HG02970 (cell line): ENCODE measurements around the gene GAGE12J.
"Not testable (repeated sequence)": the region's sequence is repeated elsewhere in the genome, so short reads cannot be mapped to it uniquely, and the experiment has no call there.

Experiments used
- ATAC-seq: cut with Tn5 transposase; IDR thresholded peaks from one replicate; pipeline ENCODE4 v1.9.1; 2021; ENCODE audit warnings: mild to moderate bottlenecking, moderate library complexity, moderate number of reproducible peaks; ENCODE audit not compliant: unreplicated experiment, low FRiP score

The GAGE12J gene

GRCh38 chrX:49309401-49309981, 12.3 kb upstream of the GAGE12J start:
- no peak for ATAC-seq

GRCh38 chrX:49310371-49310770, 11.5 kb upstream of the GAGE12J start:
- no peak for ATAC-seq

- ATAC-seq: no peak
Measured at GRCh38 chrX:49312176-49312575, 9.7 kb upstream of the GAGE12J start.

GRCh38 chrX:49316085-49316484, 5.8 kb upstream of the GAGE12J start:
- no peak for ATAC-seq

- ATAC-seq: not testable (repeated sequence)
Measured at GRCh38 chrX:49322266-49322665, 429 bp downstream of the GAGE12J start.

- ATAC-seq: not testable (repeated sequence)
Measured at GRCh38 chrX:49323735-49324134, 1.9 kb downstream of the GAGE12J start.

- not testable (repeated sequence) for ATAC-seq
Measured at GRCh38 chrX:49330421-49330820, 8.6 kb downstream of the GAGE12J start.

- not testable (repeated sequence) for ATAC-seq
Measured at GRCh38 chrX:49331282-49331681, 9.4 kb downstream of the GAGE12J start, which contains the start of gene GAGE13. TSS of gene GAGE13 (plus strand) at chrX:49331582. CDS start at chrX:49332738, 1,156 bp downstream.

GRCh38 chrX:49331841-49332240, 10.0 kb downstream of the GAGE12J start:
- ATAC-seq: not testable (repeated sequence)

GRCh38 chrX:49341449-49341848, 19.6 kb downstream of the GAGE12J start:
- ATAC-seq: not testable (repeated sequence)

- ATAC-seq: not testable (repeated sequence)
Measured at GRCh38 chrX:49344496-49345175, 22.8 kb downstream of the GAGE12J start.

GRCh38 chrX:49345402-49345801, 23.6 kb downstream of the GAGE12J start:
- ATAC-seq: not testable (repeated sequence)

GRCh38 chrX:49346150-49346549, 24.3 kb downstream of the GAGE12J start:
- ATAC-seq: not testable (repeated sequence)
